HEK293 (cell line): Measurements from ENCODE around the gene NAA16.

Source experiments
- CTCF ChIP-seq: fragments of 450-650 bp; formaldehyde crosslinking; IDR thresholded peaks from 2 replicates; pipeline ENCODE4 v1.5.1; 2016; ENCODE audit warnings: missing biosample characterization, missing genetic modification characterization
- GLI2 ChIP-seq: fragments of 450-650 bp; formaldehyde crosslinking; IDR thresholded peaks from 2 replicates; pipeline ENCODE4; 2017; ENCODE audit warnings: missing biosample characterization, missing genetic modification characterization, low read depth, borderline replicate concordance
- SETDB1 ChIP-seq: IDR thresholded peaks from one replicate; pipeline ENCODE4 v1.6.1; 2017; ENCODE audit warnings: mild to moderate bottlenecking, low read length, moderate library complexity, mixed read lengths; ENCODE audit not compliant: insufficient read length
- ZBTB26 ChIP-seq: fragments of 450-650 bp; formaldehyde crosslinking; optimal IDR thresholded peaks from 2 replicates; pipeline ENCODE3; 2016; ENCODE audit warnings: missing biosample characterization, mild to moderate bottlenecking, missing genetic modification characterization
- ZNF311 ChIP-seq: fragments of 450-650 bp; formaldehyde crosslinking; IDR thresholded peaks from 2 replicates; pipeline ENCODE4 v1.5.1; 2017; ENCODE audit warnings: missing biosample characterization, missing genetic modification characterization, borderline replicate concordance
- ZNF488 ChIP-seq: fragments of 450-650 bp; formaldehyde crosslinking; IDR thresholded peaks from 2 replicates; pipeline ENCODE4 v1.5.1; 2016; ENCODE audit warnings: missing biosample characterization, missing genetic modification characterization
- ZNF530 ChIP-seq: fragments of 450-650 bp; formaldehyde crosslinking; IDR thresholded peaks from 2 replicates; pipeline ENCODE4 v1.5.1; 2016; ENCODE audit warnings: low read depth, missing biosample characterization, missing genetic modification characterization

GRCh38 chr13:41361491-41361890 lies 50.4 kb downstream of the NAA16 start:
- TF ChIP-seq ZNF488 (tag by site-specific recombination) (no peak), SETDB1 (no peak), CTCF (no peak), ZBTB26 (tag by site-specific recombination) (no peak), ZNF311 (tag by site-specific recombination) (no peak), GLI2 (tag by site-specific recombination) (no peak), ZNF530 (tag by site-specific recombination) (no peak)
